H1 (cell line): ENCODE data around the gene CTDP1. TPM values are rescaled to one million over a fixed set of nuclear protein-coding genes. Genes with fewer than 3 reads are reported as not detected.

ENCODE experiments used
- NANOG ChIP-seq: IDR thresholded peaks from 2 replicates; pipeline ENCODE4 v1.6.1; 2011; ENCODE audit warnings: low read length, low read depth, mild to moderate bottlenecking, inconsistent platforms; ENCODE audit not compliant: insufficient read depth, poor library complexity, severe bottlenecking
- SIRT6 ChIP-seq: IDR thresholded peaks from one replicate; pipeline ENCODE4 v1.7.1; 2012; ENCODE audit warnings: low read length, inconsistent platforms
- SUZ12 ChIP-seq: fragments of 200-600 bp; sonication (generic); IDR thresholded peaks from 2 replicates; pipeline ENCODE4 v1.6.1; 2012; ENCODE audit warnings: mild to moderate bottlenecking, inconsistent platforms, low read length, moderate library complexity, mixed read lengths
- polyA plus RNA-seq, 7 experiments: library from polyadenylated mRNA; depleted of rRNA in 3 of 7; stranded (reverse) in 5 of 7; unstranded in 2 of 7; fragments of >200 nt in 5 of 7; fragments of 200-250 nt in 2 of 7; gene quantifications; 1 replicate in 5 of 7; 2 replicates in 1 of 7; 4 replicates in 1 of 7; pipeline versions ENCODE4 v1.2.1 to v1.2.3, GENCODE V29; 2011 to 2013; ENCODE audit warnings: missing spikeins in 2 of 7, mixed read lengths in 2 of 7
- total RNA-seq: library from RNA; stranded (reverse); fragmentation: NEBNext Ultra II Directional; extraction: Animal tissue kit (Norgen Biotek cat#: 25700); gene quantifications from 2 replicates; pipeline ENCODE4 v1.2.1, GENCODE V29; 2021

Gene CTDP1
- total and polyA plus RNA-seq, 2 of the 8 experiments (the other 6 are each of a cell fraction or from before 2014, with no cell fraction given), result 16.6 to 37.0 TPM

DNA sequence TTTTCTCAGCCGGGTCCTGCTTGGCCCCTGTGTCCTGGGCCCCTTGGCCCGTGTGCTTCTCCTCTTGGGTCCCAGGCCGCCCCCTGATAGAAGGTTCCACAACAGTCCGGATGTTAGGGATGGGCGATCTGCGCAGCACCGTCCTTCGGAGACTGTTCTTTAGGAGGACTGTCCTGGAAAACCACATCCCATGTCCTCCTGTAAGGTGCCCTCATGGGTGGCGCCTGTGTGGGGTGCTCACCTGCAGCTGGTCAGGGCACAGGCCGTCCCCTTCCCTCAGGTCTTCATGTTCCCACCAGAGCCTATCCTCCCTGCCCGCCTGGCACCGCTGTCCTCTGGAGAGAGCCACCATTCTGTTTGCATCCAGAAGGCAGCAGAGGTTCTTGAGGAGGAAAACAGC is 50.0 kb downstream of the CTDP1 start (continued):
- no peak for TF ChIP-seq SUZ12
- no peak for TF ChIP-seq SIRT6
- no peak for TF ChIP-seq NANOG
